Measurements from ENCODE around the gene RHOXF1. TPM values are rescaled to one million over a fixed set of nuclear protein-coding genes. Genes with fewer than 3 reads are reported as not detected.
"Not testable (repeated sequence)": the region's sequence is repeated elsewhere in the genome, so short reads cannot be mapped to it uniquely, and the experiment has no call there.

The RHOXF1 gene
- total RNA-seq (2021): not detected in 2 replicates
- long read RNA-seq: 0 reads

- Mint-ChIP-seq H3K4me3 (no peak within 1 kb of the TSS), H3K27me3 (ENCODE audit: low read depth) (no peaks in the 10 kb centered on the region), H3K4me1 (no peaks in the 10 kb centered on the region), H3K27ac (no peak within 1 kb of the TSS), H3K9me3 (peaks cover 69 to 77% of the 10 kb centered on the region in 2 experiments), H3K36me3 (ENCODE audit: insufficient read depth in 1 of 3, low read depth in 3 of 3) (peaks cover 0 to 5% (median 2%) of the 10 kb centered on the region in 3 experiments; a peak in 2 of 7 replicates)
- Histone ChIP-seq H3K27ac (ENCODE audit: insufficient read length, low read depth, low read length) (no peak within 1 kb of the TSS), H2AFZ (ENCODE audit: low read length) (no peak within 1 kb of the TSS), H3K14ac (ENCODE audit: insufficient read depth, low read length) (no peak within 1 kb of the TSS), H3K56ac (ENCODE audit: insufficient read length, low read depth, low read length) (no peak within 1 kb of the TSS), H4K91ac (ENCODE audit: insufficient read length, low read depth, low read length) (no peak within 1 kb of the TSS), H3K9me3 (ENCODE audit: control insufficient read depth, low read depth, low read length) (peaks cover 35% of the 10 kb centered on the region), H4K20me1 (ENCODE audit: control insufficient read depth, insufficient read depth, insufficient read length) (no peaks in the 10 kb centered on the region), H3T11ph (ENCODE audit: low read length) (no peak within 1 kb of the TSS), H2BK5ac (ENCODE audit: insufficient read length, low read length) (no peak within 1 kb of the TSS), H2AK5ac (ENCODE audit: insufficient read length, low read length) (no peak within 1 kb of the TSS), H3K4ac (ENCODE audit: low read depth, low read length) (no peak within 1 kb of the TSS), H3K27me3 (ENCODE audit: insufficient read depth, low read length) (no peaks in the 10 kb centered on the region), H2BK120ac (ENCODE audit: low read depth, low read length, poor library complexity, severe bottlenecking) (no peak within 1 kb of the TSS), H3K79me1 (ENCODE audit: insufficient read depth, low read depth, low read length, poor library complexity, severe bottlenecking) (no peaks in the 10 kb centered on the region), H3K9ac (ENCODE audit: extremely low read depth, insufficient read length, low read length) (no peak within 1 kb of the TSS), H3K23ac (ENCODE audit: insufficient read length, low read depth, low read length) (no peak within 1 kb of the TSS), H2BK20ac (ENCODE audit: low read depth, low read length, poor library complexity, severe bottlenecking) (no peak within 1 kb of the TSS), H4K8ac (replicated peaks; ENCODE audit: insufficient read length, low read depth, low read length) (no peak within 1 kb of the TSS), H3K79me2 (ENCODE audit: insufficient read depth, low read length) (no peaks in the 10 kb centered on the region), H3K23me2 (ENCODE audit: insufficient read length, low read depth, low read length, poor library complexity, severe bottlenecking) (no peaks in the 10 kb centered on the region), H4K5ac (ENCODE audit: insufficient read length, low read depth, low read length) (no peak within 1 kb of the TSS), H3K18ac (ENCODE audit: insufficient read length, low read depth, low read length) (no peak within 1 kb of the TSS), H2BK15ac (ENCODE audit: low read depth, low read length) (no peak within 1 kb of the TSS), H2BK12ac (ENCODE audit: insufficient read length, low read depth, low read length) (no peak within 1 kb of the TSS), H3K4me2 (ENCODE audit: insufficient read depth, insufficient read length, low read length) (no peak within 1 kb of the TSS), H3K4me1 (ENCODE audit: insufficient read depth, low read length) (no peaks in the 10 kb centered on the region)
- TF ChIP-seq CTCF (conservative IDR thresholded peaks at IDR 0.05): no peak
- DNase-seq: no peak
- WGBS (ENCODE audit: extremely low coverage, insufficient read length, low lambda C conversion rate): no CpG with 5 or more reads among the region's 35 CpGs
Observed at GRCh38 chrX:120115438-120115963, at the start of gene RHOXF1. Gene RHOXF1, minus strand, starts transcription at chrX:120115913. Its CDS starts 51 bp downstream, at chrX:120115862.

- not testable (repeated sequence) for H3T11ph ChIP-seq (ENCODE audit: low read length); H3K56ac ChIP-seq (ENCODE audit: insufficient read length, low read depth, low read length); H4K5ac ChIP-seq (ENCODE audit: insufficient read length, low read depth, low read length); DNase-seq; H4K8ac ChIP-seq (replicated peaks; ENCODE audit: insufficient read length, low read depth, low read length); H2AFZ ChIP-seq (ENCODE audit: low read length); H2BK12ac ChIP-seq (ENCODE audit: insufficient read length, low read depth, low read length); H3K4me2 ChIP-seq (ENCODE audit: insufficient read depth, insufficient read length, low read length); H3K9me3 Mint-ChIP-seq; H3K4me1 Mint-ChIP-seq; H3K9me3 ChIP-seq (ENCODE audit: control insufficient read depth, low read depth, low read length); H2BK5ac ChIP-seq (ENCODE audit: insufficient read length, low read length); H2BK15ac ChIP-seq (ENCODE audit: low read depth, low read length); H3K23me2 ChIP-seq (ENCODE audit: insufficient read length, low read depth, low read length, poor library complexity, severe bottlenecking); H2AK5ac ChIP-seq (ENCODE audit: insufficient read length, low read length); H2BK120ac ChIP-seq (ENCODE audit: low read depth, low read length, poor library complexity, severe bottlenecking); H3K27ac ChIP-seq (ENCODE audit: insufficient read length, low read depth, low read length); H3K36me3 Mint-ChIP-seq (ENCODE audit: insufficient read depth in 1 of 3, low read depth in 3 of 3); H2BK20ac ChIP-seq (ENCODE audit: low read depth, low read length, poor library complexity, severe bottlenecking); H3K9ac ChIP-seq (ENCODE audit: extremely low read depth, insufficient read length, low read length); H3K79me1 ChIP-seq (ENCODE audit: insufficient read depth, low read depth, low read length, poor library complexity, severe bottlenecking); H3K23ac ChIP-seq (ENCODE audit: insufficient read length, low read depth, low read length); H3K14ac ChIP-seq (ENCODE audit: insufficient read depth, low read length); H3K4me1 ChIP-seq (ENCODE audit: insufficient read depth, low read length); H4K91ac ChIP-seq (ENCODE audit: insufficient read length, low read depth, low read length); H3K27me3 ChIP-seq (ENCODE audit: insufficient read depth, low read length); H4K20me1 ChIP-seq (ENCODE audit: control insufficient read depth, insufficient read depth, insufficient read length); H3K79me2 ChIP-seq (ENCODE audit: insufficient read depth, low read length); H3K27me3 Mint-ChIP-seq (ENCODE audit: low read depth); H3K4ac ChIP-seq (ENCODE audit: low read depth, low read length); H3K27ac Mint-ChIP-seq; H3K18ac ChIP-seq (ENCODE audit: insufficient read length, low read depth, low read length); H3K4me3 Mint-ChIP-seq
- WGBS (ENCODE audit: extremely low coverage, insufficient read length, low lambda C conversion rate): no CpG with 5 or more reads among the region's 33 CpGs
Observed at GRCh38 chrX:120159086-120159485, 43.4 kb upstream of the RHOXF1 start.
